Stimulated activated CD4-positive, alpha-beta T cell treated with anti-CD3 and anti-CD28 coated beads, TNF-alpha, amount 100 ng/mL, for 1 hour (primary cell): ENCODE results near the gene LILRA2.
"Not testable (repeated sequence)": the region's sequence is repeated elsewhere in the genome, so short reads cannot be mapped to it uniquely, and the experiment has no call there.

Experiments used
- DNase-seq, 3 donors: peaks; one replicate each; pipeline ENCODE4 v3.0.0-alpha.2; 2020; ENCODE audit warnings: low read depth in 3 of 3, low spot score in 1 of 3

Gene LILRA2

GRCh38 chr19:54573330-54573872, at the start of gene LILRA2:
Gene LILRA2, plus strand, starts transcription at chr19:54573790. Its CDS starts 89 bp downstream, at chr19:54573879.
- DNase-seq = no peak

DNA sequence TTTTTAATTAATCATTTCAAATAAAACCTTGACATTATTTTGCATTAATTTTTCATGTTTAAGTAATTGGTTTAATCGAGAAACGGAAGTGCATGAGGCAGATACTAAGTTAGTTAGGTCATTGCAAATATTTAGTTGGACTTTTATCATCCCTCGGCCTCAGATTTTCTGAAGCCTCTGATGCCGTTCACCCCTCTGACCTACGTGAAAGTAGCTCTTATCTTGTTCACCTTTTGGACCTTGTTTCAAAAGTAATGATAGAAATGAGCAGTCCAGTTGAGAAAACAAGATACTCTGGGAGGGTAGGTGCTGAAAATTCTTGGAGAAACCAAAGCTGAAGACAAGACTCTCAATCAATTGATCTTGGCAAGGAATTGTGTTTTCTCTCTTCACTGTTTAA, 48.0 kb upstream of the LILRA2 start:
- DNase-seq = no peak

DNA sequence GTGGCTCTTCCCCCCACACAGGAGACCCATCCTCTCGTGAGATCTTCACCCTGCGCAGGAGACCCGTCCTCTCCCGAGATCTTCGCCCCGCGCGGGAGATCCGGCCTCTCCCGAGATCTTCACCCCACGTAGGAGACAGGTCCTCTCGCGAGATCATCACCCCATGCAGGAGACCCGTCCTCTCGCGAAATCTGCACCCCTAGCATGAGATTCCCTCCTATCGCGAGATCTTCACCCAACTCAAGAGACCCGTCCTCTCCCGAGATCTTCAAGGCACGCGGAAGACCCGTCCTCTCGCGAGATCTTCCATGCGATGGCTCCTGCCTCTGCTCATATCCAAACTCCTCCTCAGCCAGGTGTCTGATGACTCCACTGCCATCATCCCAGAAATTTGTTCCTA, 46.6 kb upstream of the LILRA2 start:
- DNase-seq = no peak

DNA sequence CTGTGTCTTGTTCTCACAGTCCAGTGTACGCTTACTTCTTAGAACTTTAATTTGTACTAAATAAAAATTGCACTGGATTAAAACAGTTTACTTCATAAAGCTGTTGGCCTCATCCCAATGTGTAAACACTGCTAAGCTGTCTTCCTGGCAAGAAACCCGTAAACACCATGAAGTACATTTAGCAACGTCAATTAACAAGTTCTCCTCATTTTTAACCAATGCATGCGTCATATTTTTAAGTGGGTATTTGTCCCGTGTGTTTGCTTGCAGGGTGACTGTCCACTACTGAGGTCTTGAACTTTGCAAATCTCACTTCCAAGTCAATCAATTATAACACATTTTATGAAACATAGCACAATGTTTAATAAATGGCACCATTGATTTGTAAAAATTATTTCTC, 42.7 kb upstream of the LILRA2 start:
- no peak for DNase-seq

DNA sequence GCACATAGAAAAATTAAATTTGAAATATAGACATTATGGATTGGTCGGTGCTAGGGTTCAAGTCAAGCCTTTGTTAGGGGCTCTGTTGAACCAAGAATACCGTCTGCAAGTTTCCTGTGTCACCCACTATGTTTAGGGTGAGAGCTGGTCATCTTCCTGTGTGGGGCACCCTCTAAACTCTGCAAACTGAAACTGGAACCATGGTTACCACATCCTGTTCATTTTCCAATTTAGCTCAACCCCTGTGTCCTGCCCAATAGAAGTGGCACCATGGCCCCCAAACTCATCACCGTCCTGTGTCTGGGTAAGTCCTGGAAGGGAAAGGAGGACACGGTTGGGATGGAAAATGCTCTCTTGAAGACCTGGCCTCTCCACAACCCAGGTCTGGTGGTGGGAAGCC, 41.1 kb upstream of the LILRA2 start:
- no peak for DNase-seq

GRCh38 chr19:54533476-54533875, 40.1 kb upstream of the LILRA2 start:
- DNase-seq = no peak

GRCh38 chr19:54534156-54534555, 39.4 kb upstream of the LILRA2 start:
- DNase-seq = no peak

DNA sequence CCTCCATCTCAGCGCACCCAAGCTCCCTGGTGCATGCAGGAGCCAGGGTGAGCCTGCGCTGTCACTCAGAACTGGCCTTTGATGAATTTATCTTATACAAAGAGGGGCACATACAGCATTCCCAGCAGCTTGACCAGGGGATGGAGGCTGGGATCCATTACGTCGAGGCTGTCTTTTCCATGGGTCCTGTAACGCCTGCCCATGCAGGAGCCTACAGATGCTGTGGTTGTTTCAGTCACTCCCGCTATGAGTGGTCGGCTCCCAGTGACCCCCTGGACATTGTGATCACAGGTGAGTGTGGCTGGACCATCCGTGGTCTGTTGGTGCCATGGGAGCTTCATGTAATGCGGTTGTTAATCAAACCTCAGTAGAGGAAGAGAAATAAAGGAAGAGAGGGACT, 38.0 kb upstream of the LILRA2 start:
- no peak for DNase-seq

DNA sequence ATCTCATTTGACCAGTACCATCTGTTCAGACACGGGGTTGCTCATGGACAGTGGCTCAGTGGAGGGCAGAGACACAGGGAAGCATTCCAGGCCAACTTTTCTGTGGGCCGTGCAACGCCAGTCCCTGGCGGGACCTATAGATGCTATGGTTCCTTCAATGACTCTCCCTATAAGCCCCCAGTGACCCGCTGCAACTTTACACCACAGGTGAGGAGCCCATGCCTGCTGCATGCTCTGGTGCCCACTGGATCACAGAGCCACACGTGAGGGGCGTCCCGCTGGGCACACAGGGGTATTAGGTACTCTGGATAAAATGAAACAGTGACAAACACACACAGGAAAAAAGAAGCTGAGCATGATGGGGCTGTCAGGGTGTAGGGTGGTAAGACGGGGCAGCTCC, 36.6 kb upstream of the LILRA2 start:
- no peak for DNase-seq

GRCh38 chr19:54541712-54542111, 31.9 kb upstream of the LILRA2 start:
- DNase-seq = no peak

- DNase-seq = no peak
Measured at GRCh38 chr19:54548806-54549205, 24.8 kb upstream of the LILRA2 start.

GRCh38 chr19:54549224-54549623, 24.4 kb upstream of the LILRA2 start:
- DNase-seq = no peak

DNA sequence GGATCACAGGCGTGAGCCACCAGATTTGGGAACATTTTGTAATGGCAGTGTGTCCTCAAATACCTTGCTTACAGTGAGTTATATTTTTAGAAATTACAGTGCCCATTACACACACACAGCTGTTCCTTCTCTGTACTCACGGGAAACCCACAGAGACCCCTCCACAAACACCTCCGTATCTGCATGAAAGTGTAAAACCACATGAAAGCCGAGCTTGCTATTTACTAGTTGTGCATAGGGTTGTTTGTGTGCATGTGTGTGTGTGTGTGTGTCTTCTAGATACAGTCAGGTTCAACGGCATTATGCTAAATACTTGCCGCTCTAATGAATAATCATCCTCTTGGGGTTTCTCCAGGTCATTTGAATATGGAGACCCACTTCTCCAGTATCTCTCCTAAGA, 22.3 kb upstream of the LILRA2 start:
- no peak for DNase-seq

DNA sequence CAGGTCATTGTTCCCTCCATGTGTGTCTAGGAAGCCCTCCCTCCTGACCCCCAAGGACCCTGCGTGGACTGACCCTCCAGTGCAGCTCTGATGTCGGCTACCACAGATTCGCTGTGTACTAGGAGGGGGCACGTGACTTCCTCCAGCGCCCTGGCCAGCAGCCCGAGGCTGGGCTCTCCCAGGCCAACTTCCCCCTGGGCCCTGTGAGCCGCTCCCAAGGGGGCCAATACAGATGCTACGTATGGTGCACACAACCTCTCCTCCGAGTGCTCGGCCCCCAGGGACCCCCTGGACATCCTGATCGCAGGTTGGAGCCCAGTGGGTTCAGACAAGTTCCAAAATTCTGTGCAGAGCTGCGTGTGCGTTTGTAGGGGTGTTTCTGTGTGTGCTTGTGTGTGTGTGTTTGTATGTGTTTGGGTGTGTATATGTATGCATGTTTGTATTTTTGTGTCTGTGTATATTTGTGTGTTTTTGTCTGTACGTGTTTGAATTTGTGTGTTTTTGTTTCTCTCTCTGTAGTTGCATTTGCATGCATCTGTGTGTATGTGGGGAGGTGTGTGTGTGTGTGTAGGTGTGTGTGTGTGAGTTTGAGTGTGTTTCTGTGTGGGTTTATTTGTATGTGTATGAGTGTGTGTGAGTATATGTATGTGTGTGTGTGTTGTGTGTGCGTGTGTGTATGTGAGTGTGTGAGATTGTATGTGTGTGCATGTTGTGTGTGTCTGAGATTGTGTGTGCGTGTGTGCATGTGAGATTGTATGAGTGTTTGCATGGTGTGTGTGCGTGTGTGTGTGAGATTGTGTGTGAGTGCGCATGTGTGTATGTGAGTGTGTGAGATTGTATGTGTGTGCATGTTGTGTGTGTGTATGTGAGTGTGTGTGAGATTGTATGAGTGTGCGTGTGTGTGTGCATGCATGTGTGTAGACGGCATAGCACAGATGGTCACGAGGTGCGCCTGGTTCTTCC, 21.4 kb upstream of the LILRA2 start:
- DNase-seq = no peak

GRCh38 chr19:54552913-54553310, 20.7 kb upstream of the LILRA2 start:
- DNase-seq = no peak

GRCh38 chr19:54554006-54554405, 19.6 kb upstream of the LILRA2 start:
- DNase-seq = no peak

DNA sequence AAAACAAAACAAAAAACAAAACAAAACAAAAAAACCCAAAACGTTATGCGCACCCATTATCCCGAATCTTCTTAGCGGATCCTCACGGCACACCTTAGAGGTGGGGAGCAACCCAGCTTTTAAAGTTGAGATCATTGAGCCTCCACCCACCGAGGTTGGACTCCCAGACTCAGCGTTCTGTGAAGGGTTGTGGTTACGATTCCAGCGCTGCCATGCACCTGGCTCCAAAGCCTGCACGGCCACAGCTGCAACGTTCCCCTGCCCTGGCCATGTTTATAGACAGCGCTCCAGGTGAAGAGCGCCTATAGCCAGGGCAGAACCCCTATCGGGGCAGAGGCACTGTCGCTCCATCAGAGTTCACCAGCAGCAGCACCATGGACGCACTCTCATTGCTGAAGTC, 18.7 kb upstream of the LILRA2 start:
- no peak for DNase-seq

GRCh38 chr19:54556194-54556593, 17.4 kb upstream of the LILRA2 start:
- no peak for DNase-seq

- DNase-seq = no peak
Measured at GRCh38 chr19:54558339-54558738, 15.3 kb upstream of the LILRA2 start.

GRCh38 chr19:54560881-54561385, 12.7 kb upstream of the LILRA2 start:
- no peak for DNase-seq

DNA sequence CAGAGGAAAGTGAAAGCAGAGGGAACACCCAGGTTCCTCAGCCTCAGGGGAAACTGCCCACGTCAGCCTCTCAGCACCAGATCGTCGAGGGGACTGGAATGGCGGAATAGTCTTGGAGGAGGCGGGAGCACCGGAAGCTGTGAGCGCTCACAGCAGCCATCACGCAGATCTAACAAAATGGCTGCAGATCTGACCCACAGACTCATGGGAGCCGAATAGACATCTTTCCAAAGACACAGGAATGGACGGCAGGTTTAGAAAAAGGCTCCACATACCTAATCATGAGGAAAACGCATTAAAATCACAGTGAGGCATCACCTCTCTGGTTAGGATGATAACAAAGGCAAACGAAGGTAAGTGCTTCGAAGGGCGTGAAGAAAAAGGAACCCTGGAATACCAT, 11.8 kb upstream of the LILRA2 start:
- DNase-seq = no peak

DNA sequence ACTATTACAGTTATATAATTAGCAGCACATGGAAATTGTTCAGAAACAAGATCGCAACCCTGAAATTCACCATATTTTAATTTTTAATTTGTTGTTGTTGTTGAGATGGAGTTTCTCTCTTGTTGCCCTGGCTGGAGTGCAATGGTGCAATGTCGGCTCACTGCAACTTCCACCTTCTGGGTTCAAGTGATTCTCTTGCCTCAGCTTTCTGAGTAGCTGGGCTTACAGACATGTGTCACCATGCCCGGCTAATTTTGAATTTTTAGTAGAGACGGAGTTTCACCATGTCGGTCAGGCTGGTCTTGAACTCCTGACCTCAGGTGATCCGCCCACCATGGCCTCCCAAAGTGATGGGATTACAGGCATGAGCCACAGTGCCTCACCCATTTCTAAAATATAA, 10.4 kb upstream of the LILRA2 start:
- DNase-seq = not testable (repeated sequence)

- DNase-seq = no peak
Measured at GRCh38 chr19:54570316-54570715, 3.3 kb upstream of the LILRA2 start.
